B cell (primary cell): ENCODE data around the gene GIMD1. TPM values are rescaled to one million over a fixed set of nuclear protein-coding genes. Genes with fewer than 3 reads are reported as not detected.

ENCODE experiments used
- ATAC-seq: fragments of 200-7000 bp; cut with Tn5 transposase; one replicate; pipeline ENCODE4 v1.10.0; 2021; ENCODE audit warnings: low read depth, mild to moderate bottlenecking, moderate number of reproducible peaks, moderate library complexity
- CTCF ChIA-PET: fragments of 350-600 bp; sonication (Branson Sonifier 250); formaldehyde crosslinking; loops from one replicate; lab custom pipeline; 2021; ENCODE audit warnings: antibody characterized with exemption, inconsistent platforms; lab: Charles Lee
- POLR2A ChIA-PET: fragments of 350-600 bp; sonication (Branson Sonifier 250); formaldehyde crosslinking; loops from one replicate; lab custom pipeline; 2021; ENCODE audit warnings: antibody characterized with exemption; lab: Charles Lee
- DNase-seq: peaks from one replicate; pipeline ENCODE4 v3.0.0; 2013
- H2AFZ ChIP-seq: 2 replicates; pipeline ENCODE4 v1.6.1; 2012; ENCODE audit warnings: mild to moderate bottlenecking, low read depth, low read length; ENCODE audit not compliant: insufficient read depth, poor library complexity, severe bottlenecking
- H3K27ac ChIP-seq, 2 donors: 1 replicate in 1 of 2; 2 replicates in 1 of 2; pipeline ENCODE4 v1.5.1; 2012 to 2013; ENCODE audit warnings: low read length in 2 of 2, mild to moderate bottlenecking in 2 of 2, moderate library complexity in 1 of 2
- H3K27me3 ChIP-seq, 4 experiments: fragments of 200-600 bp in 1 of 4; sonication (generic) in 1 of 4; replicated peaks in 1 of 4; 1 replicate in 2 of 4; 2 replicates in 2 of 4; pipeline versions ENCODE4 v1.6.1 to v1.7.0; 2013 to 2016; ENCODE audit warnings: low read length in 3 of 4, mild to moderate bottlenecking in 2 of 4, mixed read lengths in 1 of 4, moderate library complexity in 1 of 4; ENCODE audit not compliant: insufficient read depth in 4 of 4, control insufficient read depth in 3 of 4; ENCODE audit errors: control extremely low read depth in 1 of 4
- H3K36me3 ChIP-seq, 2 experiments: replicated peaks in 1 of 2; 1 replicate in 1 of 2; 2 replicates in 1 of 2; pipeline versions ENCODE4 v1.6.1 to v1.7.1; 2013; ENCODE audit warnings: low read length in 1 of 2; ENCODE audit not compliant: insufficient read depth in 2 of 2, control insufficient read depth in 1 of 2; ENCODE audit errors: control extremely low read depth in 1 of 2, extremely low read depth in 1 of 2
- H3K4me1 ChIP-seq, 2 donors: fragments of 200-600 bp in 1 of 2; sonication (generic) in 1 of 2; 1 replicate in 1 of 2; 2 replicates in 1 of 2; pipeline versions ENCODE4 v1.5.1 to v1.6.1; 2013 to 2017; ENCODE audit warnings: low read length in 2 of 2; ENCODE audit not compliant: control insufficient read depth in 2 of 2, insufficient read depth in 2 of 2
- H3K4me2 ChIP-seq: replicated peaks from 2 replicates; pipeline ENCODE3; 2012; ENCODE audit warnings: mild to moderate bottlenecking, low read depth, low read length; ENCODE audit not compliant: poor library complexity, severe bottlenecking
- H3K4me3 ChIP-seq, 5 experiments: fragments of 200-600 bp in 1 of 5; sonication (generic) in 1 of 5; 1 replicate in 3 of 5; 2 replicates in 2 of 5; pipeline versions ENCODE4 v1.5.1 to v1.7.0; 2011 to 2016; ENCODE audit warnings: low read length in 4 of 5, mild to moderate bottlenecking in 4 of 5, low read depth in 2 of 5, control low read depth in 1 of 5, moderate library complexity in 1 of 5; ENCODE audit not compliant: insufficient read depth in 1 of 5; ENCODE audit errors: control extremely low read depth in 1 of 5, extremely low read depth in 1 of 5
- H3K79me2 ChIP-seq: fragments of 200-600 bp; sonication (generic); one replicate; pipeline ENCODE4 v1.6.0; 2016; ENCODE audit warnings: low read length; ENCODE audit not compliant: control insufficient read depth, insufficient read depth
- H3K9ac ChIP-seq: fragments of 200-600 bp; sonication (generic); 2 replicates; pipeline ENCODE4 v1.6.1; 2017; ENCODE audit warnings: mild to moderate bottlenecking, low read length, moderate library complexity
- H3K9me3 ChIP-seq, 3 donors: one replicate each; pipeline versions ENCODE4 v1.6.1 to v1.7.1; 2013; ENCODE audit warnings: low read length in 2 of 3; ENCODE audit not compliant: control insufficient read depth in 2 of 3, insufficient read depth in 1 of 3; ENCODE audit errors: control extremely low read depth in 1 of 3
- H4K20me1 ChIP-seq: 2 replicates; pipeline ENCODE4 v1.6.0; 2012; ENCODE audit warnings: mild to moderate bottlenecking, low read length; ENCODE audit not compliant: insufficient read depth, control insufficient read depth, poor library complexity, severe bottlenecking
- H3K27ac Mint-ChIP-seq: one replicate; pipeline ENCODE4 v1.8.0; 2021; ENCODE audit warnings: mixed read lengths
- H3K27me3 Mint-ChIP-seq: one replicate; pipeline ENCODE4 v1.8.0; 2021; ENCODE audit warnings: mixed read lengths
- H3K4me1 Mint-ChIP-seq: one replicate; pipeline ENCODE4 v1.8.0; 2021; ENCODE audit warnings: mixed read lengths
- H3K4me3 Mint-ChIP-seq: one replicate; pipeline ENCODE4 v1.8.0; 2021; ENCODE audit warnings: mixed read lengths
- H3K9me3 Mint-ChIP-seq: one replicate; pipeline ENCODE4 v1.8.0; 2022; ENCODE audit warnings: mixed read lengths; ENCODE audit not compliant: insufficient read depth
- EZH2 ChIP-seq: IDR thresholded peaks from 2 replicates; pipeline ENCODE4 v1.6.1; 2012; ENCODE audit warnings: borderline replicate concordance, low read depth, mild to moderate bottlenecking, moderate library complexity, low read length; ENCODE audit not compliant: insufficient read depth, poor library complexity, severe bottlenecking
- WGBS: methylation state at CpG from one replicate; pipeline ENCODE4 v1.1.5; 2013; ENCODE audit warnings: missing lambda C conversion rate; ENCODE audit not compliant: insufficient coverage; 5-methylcytosine and 5-hydroxymethylcytosine counted together
- intact Hi-C: fragments of 100-400 bp; cut with micrococcal nuclease; formaldehyde crosslinking; loops from one replicate; pipeline ENCODE4 v1.10.0; 2022
- polyA plus RNA-seq: library from polyadenylated mRNA; depleted of rRNA; stranded (reverse); fragments of >200 nt; gene quantifications from 2 replicates; pipeline ENCODE4 v1.2.3, GENCODE V29; 2012
- total RNA-seq, 2 donors: library from RNA; stranded (reverse); fragments of 120-200 nt in 1 of 2; gene quantifications; 1 replicate in 1 of 2; 2 replicates in 1 of 2; pipeline versions ENCODE4 v1.2.3 to v1.2.4, GENCODE V29; 2013 to 2022
- TF ChIP-seq, protein P1 (sequence below): fragments of 200-600 bp; IDR thresholded peaks from one replicate; pipeline ENCODE4 v1.8.0; 2022; ENCODE audit warnings: antibody characterized with exemption, mild to moderate bottlenecking

Gene GIMD1
- total and polyA plus RNA-seq, 2 donors (not counting 1 experiment from before 2014, with no cell fraction given), result not detected

GRCh38 chr4:106351016-106351415 lies 17.6 kb downstream of the GIMD1 start:
- H2AFZ ChIP-seq, result no peak overlapping the region
- Mint-ChIP-seq H3K4me1 (no peaks in the 10 kb centered on the region), H3K9me3 (no peaks in the 10 kb centered on the region), H3K27ac (no peak overlapping the region), H3K27me3 (no peaks in the 10 kb centered on the region), H3K4me3 (no peak overlapping the region)
- H3K4me2 ChIP-seq, result no peak overlapping the region
- H4K20me1 ChIP-seq, result no peaks in the 10 kb centered on the region
- no peak overlapping the region for H3K9ac ChIP-seq
- DNase-seq, result no peak
- TF ChIP-seq, protein P1, sequence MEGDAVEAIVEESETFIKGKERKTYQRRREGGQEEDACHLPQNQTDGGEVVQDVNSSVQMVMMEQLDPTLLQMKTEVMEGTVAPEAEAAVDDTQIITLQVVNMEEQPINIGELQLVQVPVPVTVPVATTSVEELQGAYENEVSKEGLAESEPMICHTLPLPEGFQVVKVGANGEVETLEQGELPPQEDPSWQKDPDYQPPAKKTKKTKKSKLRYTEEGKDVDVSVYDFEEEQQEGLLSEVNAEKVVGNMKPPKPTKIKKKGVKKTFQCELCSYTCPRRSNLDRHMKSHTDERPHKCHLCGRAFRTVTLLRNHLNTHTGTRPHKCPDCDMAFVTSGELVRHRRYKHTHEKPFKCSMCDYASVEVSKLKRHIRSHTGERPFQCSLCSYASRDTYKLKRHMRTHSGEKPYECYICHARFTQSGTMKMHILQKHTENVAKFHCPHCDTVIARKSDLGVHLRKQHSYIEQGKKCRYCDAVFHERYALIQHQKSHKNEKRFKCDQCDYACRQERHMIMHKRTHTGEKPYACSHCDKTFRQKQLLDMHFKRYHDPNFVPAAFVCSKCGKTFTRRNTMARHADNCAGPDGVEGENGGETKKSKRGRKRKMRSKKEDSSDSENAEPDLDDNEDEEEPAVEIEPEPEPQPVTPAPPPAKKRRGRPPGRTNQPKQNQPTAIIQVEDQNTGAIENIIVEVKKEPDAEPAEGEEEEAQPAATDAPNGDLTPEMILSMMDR, result no peak
- no peak for TF ChIP-seq EZH2
- no peaks in the 10 kb centered on the region for H3K27me3 ChIP-seq
- peaks cover 0 to 1% (median 0%) of the 10 kb centered on the region in 3 donors for H3K9me3 ChIP-seq
- H3K79me2 ChIP-seq, result no peaks in the 10 kb centered on the region
- peaks cover 10 to 25% of the 10 kb centered on the region in 2 experiments for H3K36me3 ChIP-seq
- no peak overlapping the region for H3K4me3 ChIP-seq
- ATAC-seq, result no peak
- H3K4me1 ChIP-seq, result no peaks in the 10 kb centered on the region
- ChIA-PET POLR2A (no interaction called here), CTCF (no interaction called here)
- no peak overlapping the region for H3K27ac ChIP-seq
- intact Hi-C loops, result no loop called here

GRCh38 chr4:106347167-106347566 lies 21.4 kb downstream of the GIMD1 start:
- no peak overlapping the region for H3K27ac ChIP-seq
- no peaks in the 10 kb centered on the region for H3K27me3 Mint-ChIP-seq
- peaks cover 14 to 47% of the 10 kb centered on the region in 2 experiments for H3K36me3 ChIP-seq
- H3K4me3 Mint-ChIP-seq, result no peak overlapping the region
- peaks cover 0 to 2% of the 10 kb centered on the region in 2 donors for H3K4me1 ChIP-seq
- H3K79me2 ChIP-seq, result peaks cover 13% of the 10 kb centered on the region
- H3K4me1 Mint-ChIP-seq, result peaks cover 9% of the 10 kb centered on the region
- no peak for TF ChIP-seq EZH2
- TF ChIP-seq, protein P1, result no peak
- CTCF ChIA-PET, result no interaction called here
- no peaks in the 10 kb centered on the region for H3K27me3 ChIP-seq
- H4K20me1 ChIP-seq, result peaks cover 22% of the 10 kb centered on the region
- ATAC-seq (no peak), DNase-seq (no peak)
- no CpG with 5 or more reads among the region's 1 CpG for WGBS
- intact Hi-C loops, result no loop called here
- peaks cover 2% of the 10 kb centered on the region for H3K9me3 Mint-ChIP-seq
- no peak overlapping the region for H3K4me2 ChIP-seq
- H3K4me3 ChIP-seq, result no peak overlapping the region
- POLR2A ChIA-PET, result no interaction called here
- H3K9ac ChIP-seq, result no peak overlapping the region
- H2AFZ ChIP-seq, result no peak overlapping the region
- no peak overlapping the region for H3K27ac Mint-ChIP-seq
- H3K9me3 ChIP-seq, result peaks cover 0 to 1% (median 0%) of the 10 kb centered on the region in 3 donors
